IPS DF 4.7 (cell line): Measurements from ENCODE around the gene CYP27B1.

Experiments
- DNase-seq: peaks from one replicate; pipeline ENCODE4 v3.0.0-alpha.2; 2013; ENCODE audit warnings: low spot score; ENCODE audit errors: extremely low read depth

CYP27B1 gene

GRCh38 chr12:57736741-57737466 lies 30.0 kb downstream of the CYP27B1 start:
- no peak for DNase-seq

DNA sequence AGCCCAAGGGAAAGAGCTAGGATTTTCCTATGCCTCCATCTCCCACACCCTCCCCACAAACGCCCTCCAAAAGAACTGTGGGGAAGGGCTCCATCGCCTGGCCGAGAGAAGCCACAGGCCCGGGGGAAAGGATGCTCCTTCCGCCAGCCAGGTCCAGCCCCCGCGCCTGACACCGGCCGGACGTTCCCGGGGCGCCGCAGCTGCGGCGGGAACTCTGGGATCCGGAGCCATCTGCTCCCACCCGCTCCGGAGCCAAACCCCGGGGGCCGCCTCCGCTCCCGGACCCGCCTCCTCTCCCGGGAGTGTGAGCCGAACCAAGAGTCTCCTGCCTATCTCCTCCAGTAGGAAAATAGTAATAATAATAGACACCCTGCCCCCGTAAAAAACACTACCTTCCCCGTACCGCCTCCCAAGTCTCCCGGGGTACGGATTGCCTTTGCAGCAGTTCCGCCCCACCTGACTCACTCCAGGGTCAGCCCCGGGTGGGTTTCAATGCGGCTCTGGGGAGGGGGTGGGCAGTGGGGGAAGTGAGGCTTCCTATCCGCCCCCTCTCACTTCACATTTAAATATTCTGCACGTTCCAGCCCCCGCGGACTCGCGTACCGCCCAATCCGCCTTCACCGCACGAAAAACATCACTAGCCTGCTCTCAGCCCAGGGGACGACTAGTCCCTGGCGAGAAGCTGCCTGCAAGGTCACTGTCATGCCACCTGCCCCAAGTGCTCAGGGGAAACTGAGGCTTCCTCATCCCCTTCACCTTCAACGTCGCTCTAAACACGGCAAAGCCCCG lies 30.7 kb downstream of the CYP27B1 start:
- no peak for DNase-seq

- DNase-seq = no peak
Observed at GRCh38 chr12:57735198-57735855, 31.6 kb downstream of the CYP27B1 start.

GRCh38 chr12:57734591-57734990 lies 32.3 kb downstream of the CYP27B1 start:
- DNase-seq = no peak

- no peak for DNase-seq
Observed at GRCh38 chr12:57733928-57734327, 33.0 kb downstream of the CYP27B1 start.

DNA sequence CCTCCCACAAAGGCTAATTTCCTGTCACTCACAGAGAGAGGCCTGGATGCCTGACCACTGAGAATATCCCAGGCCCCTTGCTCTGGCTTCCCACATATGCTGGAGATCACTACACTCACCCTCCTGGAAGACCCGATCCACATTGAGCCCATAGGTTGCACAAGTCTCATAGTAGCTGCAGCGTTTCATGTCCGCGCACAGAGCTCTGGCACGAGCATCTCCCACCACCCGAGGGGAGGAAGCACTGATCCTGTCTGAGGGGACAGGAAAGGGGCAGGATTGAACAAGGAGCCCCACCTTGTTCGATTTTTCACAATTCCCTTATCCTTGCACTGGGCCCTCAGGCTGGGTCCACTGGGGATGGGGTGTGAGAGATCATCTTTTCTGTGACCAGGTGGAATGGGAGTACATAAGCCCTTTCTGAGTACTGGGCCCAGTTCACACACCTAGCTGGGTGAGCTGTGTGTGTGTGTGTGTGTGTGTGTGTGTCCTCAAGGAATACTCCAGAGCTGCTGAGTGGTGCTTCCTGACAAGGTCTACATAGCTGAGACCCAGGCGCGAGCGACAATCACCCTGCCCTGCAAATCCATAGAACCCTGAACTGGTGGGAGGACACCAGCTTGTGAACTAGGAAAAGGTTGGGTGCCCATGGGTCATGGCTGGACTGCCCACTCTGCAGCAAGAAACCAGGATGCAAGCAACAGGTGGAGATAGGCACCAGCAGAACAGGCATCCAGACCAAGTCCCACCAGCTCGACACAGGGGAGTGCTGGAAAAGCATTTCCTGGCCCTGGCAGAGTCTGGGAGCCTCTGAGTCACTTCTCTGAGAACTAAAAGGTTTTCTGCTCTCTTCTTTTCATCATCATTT lies 33.9 kb downstream of the CYP27B1 start:
- DNase-seq = no peak

- DNase-seq = no peak
Observed at GRCh38 chr12:57732270-57732669, 34.6 kb downstream of the CYP27B1 start.

- no peak for DNase-seq
Observed at GRCh38 chr12:57731411-57732080, 35.3 kb downstream of the CYP27B1 start.

- DNase-seq = no peak
Observed at GRCh38 chr12:57730336-57731067, 36.4 kb downstream of the CYP27B1 start.

GRCh38 chr12:57729321-57729844 lies 37.5 kb downstream of the CYP27B1 start:
- DNase-seq = no peak

GRCh38 chr12:57727758-57728395 lies 39.0 kb downstream of the CYP27B1 start:
- DNase-seq = no peak

GRCh38 chr12:57726884-57727757 lies 39.8 kb downstream of the CYP27B1 start:
- no peak for DNase-seq

GRCh38 chr12:57726151-57726883 lies 40.6 kb downstream of the CYP27B1 start:
- no peak for DNase-seq

DNA sequence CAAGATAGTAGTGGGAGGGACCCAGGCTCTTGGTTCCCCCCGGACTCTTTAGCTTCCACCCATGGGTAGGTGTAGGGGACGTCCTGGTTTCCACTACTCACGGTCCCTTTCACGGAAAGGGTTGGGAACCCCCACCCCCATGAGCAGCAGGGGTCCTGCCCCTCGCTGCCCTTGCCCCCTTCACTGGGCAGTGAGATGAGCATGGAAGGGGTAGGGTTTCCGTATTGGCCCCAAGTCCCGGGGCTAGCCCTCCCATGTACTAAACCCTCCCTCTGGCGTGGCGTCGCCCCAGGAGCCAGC lies 41.1 kb downstream of the CYP27B1 start:
- DNase-seq = no peak

- no peak for DNase-seq
Observed at GRCh38 chr12:57724936-57725740, 41.7 kb downstream of the CYP27B1 start.

DNA sequence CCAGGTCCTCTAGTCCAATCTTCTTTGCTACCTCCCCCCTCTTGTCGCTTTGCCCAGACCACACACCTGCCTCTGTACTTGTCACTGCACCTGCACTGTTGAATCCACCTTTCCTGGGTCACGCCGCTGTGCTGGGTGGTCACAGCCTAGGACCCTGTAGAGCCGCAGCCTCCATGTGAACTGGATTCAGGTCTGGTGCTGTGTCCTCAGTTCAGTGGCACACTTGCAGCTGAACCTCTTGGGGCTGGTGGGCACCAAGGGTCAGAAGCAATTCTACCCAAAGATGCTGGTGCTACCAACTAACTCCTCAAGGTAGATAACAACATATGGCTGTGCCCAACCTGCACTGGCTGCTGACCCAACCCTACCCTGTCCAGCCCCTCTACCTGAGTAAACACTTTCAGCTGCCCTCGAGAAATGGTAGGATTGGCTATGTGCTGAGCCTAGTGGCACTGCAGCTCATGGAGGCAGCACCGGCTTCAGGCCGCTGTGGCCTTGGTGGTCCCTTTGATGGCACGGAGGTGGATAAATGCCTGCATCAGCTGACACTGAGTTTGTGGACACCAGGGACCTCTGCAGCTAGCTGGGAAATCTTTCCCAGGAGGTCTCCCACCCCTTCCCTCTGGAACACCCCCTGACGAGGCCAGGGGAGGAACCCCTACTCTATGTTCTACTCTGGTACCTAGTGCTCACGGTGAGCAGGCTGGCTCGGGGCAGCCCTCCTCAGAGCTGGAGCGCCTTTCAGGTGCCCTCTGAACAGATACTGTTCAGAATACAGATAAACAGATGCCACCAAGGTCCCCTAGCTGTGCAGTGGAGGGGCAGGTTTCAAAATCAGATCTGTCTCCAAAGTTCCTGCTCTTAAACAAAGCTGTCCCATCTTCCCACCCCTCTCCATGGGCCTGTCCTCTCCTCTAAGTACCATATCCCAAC lies 42.6 kb downstream of the CYP27B1 start:
- DNase-seq = no peak
